ENCODE measurements around the gene KIAA0319L.

The KIAA0319L gene

GRCh38 chr1:35568975-35569395 lies 11.8 kb upstream of the KIAA0319L start:
- peak; percentile 73 for DNase-seq (ENCODE audit: low spot score)
- TF ChIP-seq CTCF (IDR thresholded peaks at IDR 0.05) = peak; percentile 61
- Histone ChIP-seq H3K27ac (no peak overlapping the region), H3K4me3 (no peak overlapping the region)

DNA sequence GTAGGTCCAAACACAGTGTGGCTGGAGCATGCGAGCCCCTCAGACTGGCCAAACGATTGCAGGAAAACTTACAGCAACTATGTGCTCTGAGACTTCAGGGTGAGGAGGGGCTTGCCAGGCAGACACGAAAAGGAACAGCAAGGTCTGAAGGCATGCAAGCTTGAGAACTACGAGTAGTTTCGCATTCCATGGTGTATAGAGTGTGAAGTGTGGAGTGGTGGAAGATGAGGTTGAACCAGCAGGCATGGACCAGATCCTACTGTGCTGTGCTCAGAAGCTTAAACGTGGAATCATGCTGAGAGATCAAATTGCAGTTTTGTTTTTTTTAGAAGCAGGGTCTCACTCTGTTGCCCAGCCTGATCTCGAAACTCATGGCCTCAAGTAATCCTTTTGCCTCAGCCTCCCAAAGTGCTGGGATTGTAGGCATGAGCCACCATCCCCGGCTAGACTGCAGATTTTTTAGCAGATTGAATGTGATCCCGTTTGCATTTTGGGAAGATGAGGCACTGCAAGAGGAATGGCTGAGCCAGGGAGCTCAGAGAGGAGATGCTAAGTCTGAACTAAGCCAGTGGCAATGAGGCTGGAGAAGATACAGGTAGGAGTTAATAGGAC lies 10.8 kb upstream of the KIAA0319L start:
- Histone ChIP-seq H3K27ac (no peak overlapping the region), H3K4me3 (no peak overlapping the region)
- TF ChIP-seq CTCF (IDR thresholded peaks at IDR 0.05) = no peak
- no peak for DNase-seq (ENCODE audit: low spot score)

GRCh38 chr1:35565742-35566133 lies 8.5 kb upstream of the KIAA0319L start:
- no peak for TF ChIP-seq CTCF (IDR thresholded peaks at IDR 0.05)
- no peak for DNase-seq (ENCODE audit: low spot score)
- H3K27ac ChIP-seq = no peak overlapping the region
- no peak overlapping the region for H3K4me3 ChIP-seq

DNA sequence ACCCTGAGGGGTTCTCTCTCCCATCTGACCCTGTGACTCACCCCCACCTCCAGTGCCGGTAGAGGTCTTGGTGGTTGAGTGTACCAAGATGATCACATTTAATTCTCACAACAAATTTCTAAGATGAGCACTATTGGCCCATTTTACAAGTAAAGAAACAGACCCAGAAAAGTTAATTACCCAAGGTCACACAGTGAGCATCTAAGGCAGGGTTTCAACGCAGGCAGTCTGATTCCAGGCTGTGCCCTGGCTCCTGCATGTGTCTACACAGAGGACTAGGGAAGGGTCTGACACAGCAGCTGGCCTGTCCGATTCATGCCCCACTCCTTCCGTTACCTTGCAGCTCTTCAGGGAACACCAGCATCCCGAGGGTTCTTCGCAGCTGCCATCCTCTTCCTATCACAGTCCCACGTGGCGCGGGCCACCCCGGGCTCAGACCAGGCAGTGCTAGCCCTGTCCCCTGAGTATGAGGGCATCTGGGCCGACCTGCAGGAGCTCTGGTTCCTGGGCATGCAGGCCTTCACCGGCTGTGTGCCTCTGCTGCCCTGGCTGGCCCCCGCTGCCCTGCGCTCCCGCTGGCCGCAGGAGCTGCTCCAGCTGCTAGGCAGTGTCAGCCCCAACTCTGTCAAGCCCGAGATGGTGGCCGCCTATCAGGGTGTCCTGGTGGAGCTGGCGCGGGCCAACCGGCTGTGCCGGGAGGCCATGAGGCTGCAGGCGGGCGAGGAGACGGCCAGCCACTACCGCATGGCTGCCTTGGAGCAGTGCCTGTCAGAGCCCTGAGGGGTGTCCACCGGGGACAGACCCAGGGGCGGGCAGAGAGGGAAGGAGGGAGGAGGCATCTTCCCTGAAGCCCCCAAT lies 7.9 kb upstream of the KIAA0319L start:
- no peak for TF ChIP-seq CTCF (IDR thresholded peaks at IDR 0.05)
- no peak overlapping the region for H3K4me3 ChIP-seq
- no peak overlapping the region for H3K27ac ChIP-seq
- no peak for DNase-seq (ENCODE audit: low spot score)

GRCh38 chr1:35564037-35564883 lies 7.1 kb upstream of the KIAA0319L start:
- DNase-seq (ENCODE audit: low spot score) = no peak
- H3K4me3 ChIP-seq = no peak overlapping the region
- H3K27ac ChIP-seq = no peak overlapping the region
- TF ChIP-seq CTCF (IDR thresholded peaks at IDR 0.05) = peak; percentile 77

- Histone ChIP-seq H3K4me3 (no peak overlapping the region), H3K27ac (no peak overlapping the region)
- no peak for TF ChIP-seq CTCF (IDR thresholded peaks at IDR 0.05)
- DNase-seq (ENCODE audit: low spot score) = no peak
These were observed 6.0 kb upstream of the KIAA0319L start for GRCh38 chr1:35563166-35563565.

All from coronary artery (tissue), 2 donors.